ENCODE measurements around the gene CCRL2. TPM values are rescaled to one million over a fixed set of nuclear protein-coding genes. Genes with fewer than 3 reads are reported as not detected.
A peak's percentile ranks its signal among the peaks of the same experiment; 100 is the strongest.

CCRL2 gene
- total and polyA plus RNA-seq, 2 of the 4 experiments (the other 2 are of a cell fraction): 0.29 to 0.36 TPM

GRCh38 chr3:46395766-46396530, 11.1 kb upstream of the CCRL2 start:
- Histone ChIP-seq H3K18ac (ENCODE audit: low read depth, low read length) (peak overlapping the region; percentile 46; the same call in 1 of the 2 replicates), H3K9ac (ENCODE audit: low read depth, low read length) (no peak overlapping the region), H3K23ac (ENCODE audit: low read depth, low read length) (no peak overlapping the region), H3K4me3 (ENCODE audit: insufficient read depth, low read depth, low read length) (no peak overlapping the region), H4K20me1 (ENCODE audit: insufficient read depth, low read length) (no peaks in the 10 kb centered on the region), H3K4me2 (ENCODE audit: low read depth, low read length) (no peak overlapping the region), H2BK15ac (ENCODE audit: low read depth, low read length) (no peak overlapping the region), H2BK5ac (ENCODE audit: low read depth, low read length, poor library complexity, severe bottlenecking) (no peak overlapping the region), H2BK20ac (ENCODE audit: low read depth, low read length) (no peak overlapping the region), H4K8ac (ENCODE audit: low read depth in 2 of 2, low read length in 2 of 2) (no peak overlapping the region), H3K9me3 (ENCODE audit: control insufficient read depth, insufficient read depth, low read length) (no peaks in the 10 kb centered on the region), H3K56ac (ENCODE audit: extremely low read depth, insufficient read depth, low read length) (no peak overlapping the region), H3K36me3 (ENCODE audit: control insufficient read depth, insufficient read depth, low read length) (no peaks in the 10 kb centered on the region), H3K27me3 (ENCODE audit: control insufficient read depth, insufficient read depth, low read length) (peaks cover 4% of the 10 kb centered on the region), H3K27ac (ENCODE audit: insufficient read depth, low read length) (no peak overlapping the region), H4K91ac (ENCODE audit: insufficient read depth, low read depth, low read length) (no peak overlapping the region; the same call in 1 of the 2 replicates), H3K4ac (ENCODE audit: low read depth, low read length) (no peak overlapping the region), H4K5ac (ENCODE audit: low read depth, low read length) (no peak overlapping the region), H2AFZ (replicated peaks; ENCODE audit: low read length, poor library complexity) (no peak overlapping the region), H2AK5ac (ENCODE audit: low read depth, low read length) (no peak overlapping the region), H2BK120ac (ENCODE audit: low read depth, low read length) (no peak overlapping the region), H3K14ac (replicated peaks; ENCODE audit: low read depth, low read length) (no peak overlapping the region), H3K4me1 (ENCODE audit: control insufficient read depth, insufficient read depth, low read length) (peaks cover 9% of the 10 kb centered on the region), H3K9me1 (ENCODE audit: insufficient read depth, low read length) (no peaks in the 10 kb centered on the region; the same call in 1 of the 2 replicates), H2AK9ac (replicated peaks; ENCODE audit: low read depth, low read length, poor library complexity) (no peak overlapping the region), H3K79me1 (ENCODE audit: low read depth in 1 of 2, low read length in 2 of 2) (no peaks in the 10 kb centered on the region)
- DNase-seq (no peak), ATAC-seq (ENCODE audit: low read depth) (no peak)
- TF ChIP-seq RAD21 (IDR thresholded peaks at IDR 0.05; ENCODE audit: low read length) (no peak), MAZ (IDR thresholded peaks at IDR 0.05; ENCODE audit: borderline replicate concordance, low read depth, low read length) (no peak), CTCF (conservative IDR thresholded peaks at IDR 0.05; ENCODE audit: low read depth, low read length) (no peak), ELK1 (IDR thresholded peaks at IDR 0.05; ENCODE audit: borderline replicate concordance, low read depth, low read length) (no peak), USF2 (IDR thresholded peaks at IDR 0.05; ENCODE audit: low read depth, low read length) (no peak), MAFK (IDR thresholded peaks at IDR 0.05; ENCODE audit: low read depth, low read length) (no peak), RFX5 (IDR thresholded peaks at IDR 0.05; ENCODE audit: low read depth, low read length) (no peak), RCOR1 (IDR thresholded peaks at IDR 0.05; ENCODE audit: insufficient replicate concordance, low read length) (no peak), SMC3 (IDR thresholded peaks at IDR 0.05; ENCODE audit: low read depth, low read length) (no peak), CEBPB (IDR thresholded peaks at IDR 0.05; ENCODE audit: low read depth, low read length) (no peak), NFE2L2 (IDR thresholded peaks at IDR 0.05; ENCODE audit: low read depth, low read length) (no peak), CHD1 (IDR thresholded peaks at IDR 0.05; ENCODE audit: low read depth, low read length) (no peak), FOS (IDR thresholded peaks at IDR 0.05; ENCODE audit: low read depth, low read length) (no peak), MXI1 (IDR thresholded peaks at IDR 0.05; ENCODE audit: borderline replicate concordance, low read depth, low read length) (no peak), POLR2A (IDR thresholded peaks at IDR 0.05; ENCODE audit: low read depth, low read length) (no peak), BHLHE40 (IDR thresholded peaks at IDR 0.05; ENCODE audit: low read depth, low read length) (no peak)
- intact Hi-C loops (cut with micrococcal nuclease) (no loop called here), dilution Hi-C loops (cut with HindIII; ENCODE audit: low sequenced_read_pairs, unreplicated experiment) (no loop called here), in situ Hi-C loops (cut with MboI; ENCODE audit: low sequenced_read_pairs) (no loop called here)
- no CpG with 5 or more reads among the region's 6 CpGs for WGBS, 2 experiments (ENCODE audit: extremely low coverage in 2 of 2, insufficient read length in 1 of 2)
- ChIA-PET POLR2A (ENCODE audit: unreplicated experiment) (no interaction called here), CTCF (no interaction called here)
- BruUV-seq (replicated peaks): no TSS peak
